Measurements from ENCODE around the gene RNF115.
"Not testable (repeated sequence)": the region's sequence is repeated elsewhere in the genome, so short reads cannot be mapped to it uniquely, and the experiment has no call there.

The RNF115 gene

GRCh38 chr1:145828367-145829026 lies 4.6 kb upstream of the RNF115 start:
- no peak for DNase-seq

GRCh38 chr1:145827966-145828365 lies 4.1 kb upstream of the RNF115 start:
- DNase-seq: no peak

GRCh38 chr1:145826030-145826429 lies 2.1 kb upstream of the RNF115 start:
- no peak for DNase-seq

GRCh38 chr1:145824499-145824842 lies 576 bp upstream of the RNF115 start:
- no peak for DNase-seq

GRCh38 chr1:145822779-145823331 lies 1.0 kb downstream of the RNF115 start:
- not testable (repeated sequence) for DNase-seq

GRCh38 chr1:145818095-145818494 lies 5.8 kb downstream of the RNF115 start:
- not testable (repeated sequence) for DNase-seq

- DNase-seq: not testable (repeated sequence)
These were observed 10.7 kb downstream of the RNF115 start for GRCh38 chr1:145812977-145813810.

GRCh38 chr1:145806844-145807243 lies 17.1 kb downstream of the RNF115 start:
- no peak for DNase-seq

- DNase-seq: no peak
These were observed 17.5 kb downstream of the RNF115 start for GRCh38 chr1:145806408-145806807.

- no peak for DNase-seq
These were observed 18.8 kb downstream of the RNF115 start for GRCh38 chr1:145805057-145805456.

- no peak for DNase-seq
These were observed 19.5 kb downstream of the RNF115 start for GRCh38 chr1:145804235-145805045.

- no peak for DNase-seq
These were observed 24.1 kb downstream of the RNF115 start for GRCh38 chr1:145799806-145800205.

GRCh38 chr1:145796753-145797152 lies 27.1 kb downstream of the RNF115 start:
- DNase-seq: no peak

- no peak for DNase-seq
These were observed 28.5 kb downstream of the RNF115 start for GRCh38 chr1:145795257-145795881.

GRCh38 chr1:145792484-145792883 lies 31.4 kb downstream of the RNF115 start:
- DNase-seq: no peak

- not testable (repeated sequence) for DNase-seq
These were observed 32.0 kb downstream of the RNF115 start for GRCh38 chr1:145791860-145792259.

GRCh38 chr1:145788580-145788979 lies 35.3 kb downstream of the RNF115 start:
- DNase-seq: no peak

GRCh38 chr1:145786271-145786670 lies 37.6 kb downstream of the RNF115 start:
- no peak for DNase-seq

- DNase-seq: no peak
These were observed 38.3 kb downstream of the RNF115 start for GRCh38 chr1:145785547-145785946.

GRCh38 chr1:145784409-145784808 lies 39.5 kb downstream of the RNF115 start:
- no peak for DNase-seq

Measured in anterior cingulate cortex (tissue), 58 donors.